B cell (primary cell): Measurements from ENCODE around the gene ZNF791. TPM values are rescaled to one million over a fixed set of nuclear protein-coding genes. Genes with fewer than 3 reads are reported as not detected.

Source experiments
- ATAC-seq: fragments of 200-7000 bp; cut with Tn5 transposase; one replicate; pipeline ENCODE4 v1.10.0; 2021; ENCODE audit warnings: low read depth, mild to moderate bottlenecking, moderate number of reproducible peaks, moderate library complexity
- CTCF ChIA-PET: fragments of 350-600 bp; sonication (Branson Sonifier 250); formaldehyde crosslinking; loops from one replicate; lab custom pipeline; 2021; ENCODE audit warnings: antibody characterized with exemption, inconsistent platforms; lab: Charles Lee
- POLR2A ChIA-PET: fragments of 350-600 bp; sonication (Branson Sonifier 250); formaldehyde crosslinking; loops from one replicate; lab custom pipeline; 2021; ENCODE audit warnings: antibody characterized with exemption; lab: Charles Lee
- DNase-seq: peaks from one replicate; pipeline ENCODE4 v3.0.0; 2013
- H2AFZ ChIP-seq: 2 replicates; pipeline ENCODE4 v1.6.1; 2012; ENCODE audit warnings: mild to moderate bottlenecking, low read depth, low read length; ENCODE audit not compliant: insufficient read depth, poor library complexity, severe bottlenecking
- H3K27ac ChIP-seq, 2 donors: 1 replicate in 1 of 2; 2 replicates in 1 of 2; pipeline ENCODE4 v1.5.1; 2012 to 2013; ENCODE audit warnings: low read length in 2 of 2, mild to moderate bottlenecking in 2 of 2, moderate library complexity in 1 of 2
- H3K27me3 ChIP-seq, 4 experiments: fragments of 200-600 bp in 1 of 4; sonication (generic) in 1 of 4; replicated peaks in 1 of 4; 1 replicate in 2 of 4; 2 replicates in 2 of 4; pipeline versions ENCODE4 v1.6.1 to v1.7.0; 2013 to 2016; ENCODE audit warnings: low read length in 3 of 4, mild to moderate bottlenecking in 2 of 4, mixed read lengths in 1 of 4, moderate library complexity in 1 of 4; ENCODE audit not compliant: insufficient read depth in 4 of 4, control insufficient read depth in 3 of 4; ENCODE audit errors: control extremely low read depth in 1 of 4
- H3K36me3 ChIP-seq, 2 experiments: replicated peaks in 1 of 2; 1 replicate in 1 of 2; 2 replicates in 1 of 2; pipeline versions ENCODE4 v1.6.1 to v1.7.1; 2013; ENCODE audit warnings: low read length in 1 of 2; ENCODE audit not compliant: insufficient read depth in 2 of 2, control insufficient read depth in 1 of 2; ENCODE audit errors: control extremely low read depth in 1 of 2, extremely low read depth in 1 of 2
- H3K4me1 ChIP-seq, 2 donors: fragments of 200-600 bp in 1 of 2; sonication (generic) in 1 of 2; 1 replicate in 1 of 2; 2 replicates in 1 of 2; pipeline versions ENCODE4 v1.5.1 to v1.6.1; 2013 to 2017; ENCODE audit warnings: low read length in 2 of 2; ENCODE audit not compliant: control insufficient read depth in 2 of 2, insufficient read depth in 2 of 2
- H3K4me2 ChIP-seq: replicated peaks from 2 replicates; pipeline ENCODE3; 2012; ENCODE audit warnings: mild to moderate bottlenecking, low read depth, low read length; ENCODE audit not compliant: poor library complexity, severe bottlenecking
- H3K4me3 ChIP-seq, 5 experiments: fragments of 200-600 bp in 1 of 5; sonication (generic) in 1 of 5; 1 replicate in 3 of 5; 2 replicates in 2 of 5; pipeline versions ENCODE4 v1.5.1 to v1.7.0; 2011 to 2016; ENCODE audit warnings: low read length in 4 of 5, mild to moderate bottlenecking in 4 of 5, low read depth in 2 of 5, control low read depth in 1 of 5, moderate library complexity in 1 of 5; ENCODE audit not compliant: insufficient read depth in 1 of 5; ENCODE audit errors: control extremely low read depth in 1 of 5, extremely low read depth in 1 of 5
- H3K79me2 ChIP-seq: fragments of 200-600 bp; sonication (generic); one replicate; pipeline ENCODE4 v1.6.0; 2016; ENCODE audit warnings: low read length; ENCODE audit not compliant: control insufficient read depth, insufficient read depth
- H3K9ac ChIP-seq: fragments of 200-600 bp; sonication (generic); 2 replicates; pipeline ENCODE4 v1.6.1; 2017; ENCODE audit warnings: mild to moderate bottlenecking, low read length, moderate library complexity
- H3K9me3 ChIP-seq, 3 donors: one replicate each; pipeline versions ENCODE4 v1.6.1 to v1.7.1; 2013; ENCODE audit warnings: low read length in 2 of 3; ENCODE audit not compliant: control insufficient read depth in 2 of 3, insufficient read depth in 1 of 3; ENCODE audit errors: control extremely low read depth in 1 of 3
- H4K20me1 ChIP-seq: 2 replicates; pipeline ENCODE4 v1.6.0; 2012; ENCODE audit warnings: mild to moderate bottlenecking, low read length; ENCODE audit not compliant: insufficient read depth, control insufficient read depth, poor library complexity, severe bottlenecking
- H3K27ac Mint-ChIP-seq: one replicate; pipeline ENCODE4 v1.8.0; 2021; ENCODE audit warnings: mixed read lengths
- H3K27me3 Mint-ChIP-seq: one replicate; pipeline ENCODE4 v1.8.0; 2021; ENCODE audit warnings: mixed read lengths
- H3K4me1 Mint-ChIP-seq: one replicate; pipeline ENCODE4 v1.8.0; 2021; ENCODE audit warnings: mixed read lengths
- H3K4me3 Mint-ChIP-seq: one replicate; pipeline ENCODE4 v1.8.0; 2021; ENCODE audit warnings: mixed read lengths
- H3K9me3 Mint-ChIP-seq: one replicate; pipeline ENCODE4 v1.8.0; 2022; ENCODE audit warnings: mixed read lengths; ENCODE audit not compliant: insufficient read depth
- EZH2 ChIP-seq: IDR thresholded peaks from 2 replicates; pipeline ENCODE4 v1.6.1; 2012; ENCODE audit warnings: borderline replicate concordance, low read depth, mild to moderate bottlenecking, moderate library complexity, low read length; ENCODE audit not compliant: insufficient read depth, poor library complexity, severe bottlenecking
- WGBS: methylation state at CpG from one replicate; pipeline ENCODE4 v1.1.5; 2013; ENCODE audit warnings: missing lambda C conversion rate; ENCODE audit not compliant: insufficient coverage; 5-methylcytosine and 5-hydroxymethylcytosine counted together
- intact Hi-C: fragments of 100-400 bp; cut with micrococcal nuclease; formaldehyde crosslinking; loops from one replicate; pipeline ENCODE4 v1.10.0; 2022
- polyA plus RNA-seq: library from polyadenylated mRNA; depleted of rRNA; stranded (reverse); fragments of >200 nt; gene quantifications from 2 replicates; pipeline ENCODE4 v1.2.3, GENCODE V29; 2012
- total RNA-seq, 2 donors: library from RNA; stranded (reverse); fragments of 120-200 nt in 1 of 2; gene quantifications; 1 replicate in 1 of 2; 2 replicates in 1 of 2; pipeline versions ENCODE4 v1.2.3 to v1.2.4, GENCODE V29; 2013 to 2022
- TF ChIP-seq, protein P1 (sequence below): fragments of 200-600 bp; IDR thresholded peaks from one replicate; pipeline ENCODE4 v1.8.0; 2022; ENCODE audit warnings: antibody characterized with exemption, mild to moderate bottlenecking

Gene ZNF791
- total and polyA plus RNA-seq, 2 donors (not counting 1 experiment from before 2014, with no cell fraction given) = 17.5 to 57.9 TPM

DNA sequence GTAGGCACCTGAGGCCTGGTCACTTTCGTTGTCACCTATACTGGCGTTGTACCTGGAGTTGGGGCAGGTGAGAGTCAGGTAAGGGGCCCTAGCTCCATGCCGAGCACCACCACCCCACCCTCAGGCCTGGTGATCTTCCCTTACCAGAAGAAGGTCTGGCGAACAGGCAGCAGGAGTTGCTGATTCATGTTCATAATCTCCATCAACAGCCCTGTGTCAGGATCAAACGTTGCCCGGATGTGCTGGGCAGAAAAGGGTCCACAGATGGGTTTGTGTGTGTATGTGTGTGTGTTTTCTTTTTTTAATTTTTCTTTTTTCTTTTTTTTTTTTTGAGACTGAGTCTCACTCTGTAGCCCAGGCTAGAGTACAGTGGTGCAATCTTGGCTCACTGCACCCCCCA is 41.5 kb downstream of the ZNF791 start:
- POLR2A ChIA-PET = no interaction called here
- H3K4me3 ChIP-seq = no peak overlapping the region
- CTCF ChIA-PET = interaction anchor here (0.6 kb wide), 1 partner anchor 589 kb away, joined by 3 read pairs; no protein-coding TSS in a partner anchor
- no peaks in the 10 kb centered on the region for H3K27me3 ChIP-seq
- TF ChIP-seq, protein P1, sequence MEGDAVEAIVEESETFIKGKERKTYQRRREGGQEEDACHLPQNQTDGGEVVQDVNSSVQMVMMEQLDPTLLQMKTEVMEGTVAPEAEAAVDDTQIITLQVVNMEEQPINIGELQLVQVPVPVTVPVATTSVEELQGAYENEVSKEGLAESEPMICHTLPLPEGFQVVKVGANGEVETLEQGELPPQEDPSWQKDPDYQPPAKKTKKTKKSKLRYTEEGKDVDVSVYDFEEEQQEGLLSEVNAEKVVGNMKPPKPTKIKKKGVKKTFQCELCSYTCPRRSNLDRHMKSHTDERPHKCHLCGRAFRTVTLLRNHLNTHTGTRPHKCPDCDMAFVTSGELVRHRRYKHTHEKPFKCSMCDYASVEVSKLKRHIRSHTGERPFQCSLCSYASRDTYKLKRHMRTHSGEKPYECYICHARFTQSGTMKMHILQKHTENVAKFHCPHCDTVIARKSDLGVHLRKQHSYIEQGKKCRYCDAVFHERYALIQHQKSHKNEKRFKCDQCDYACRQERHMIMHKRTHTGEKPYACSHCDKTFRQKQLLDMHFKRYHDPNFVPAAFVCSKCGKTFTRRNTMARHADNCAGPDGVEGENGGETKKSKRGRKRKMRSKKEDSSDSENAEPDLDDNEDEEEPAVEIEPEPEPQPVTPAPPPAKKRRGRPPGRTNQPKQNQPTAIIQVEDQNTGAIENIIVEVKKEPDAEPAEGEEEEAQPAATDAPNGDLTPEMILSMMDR = no peak
- TF ChIP-seq EZH2 = no peak
- H3K4me1 ChIP-seq = peaks cover 0 to 10% of the 10 kb centered on the region in 2 donors
- Mint-ChIP-seq H3K27ac (no peak overlapping the region), H3K4me3 (no peak overlapping the region), H3K9me3 (no peaks in the 10 kb centered on the region), H3K4me1 (peaks cover 7% of the 10 kb centered on the region), H3K27me3 (no peaks in the 10 kb centered on the region)
- no peak overlapping the region for H3K4me2 ChIP-seq
- intact Hi-C loops = no loop called here
- H3K9me3 ChIP-seq = peaks cover 0 to 4% (median 0%) of the 10 kb centered on the region in 3 donors
- H3K9ac ChIP-seq = no peak overlapping the region
- H3K27ac ChIP-seq = no peak overlapping the region
- peaks cover 38% of the 10 kb centered on the region for H4K20me1 ChIP-seq
- ATAC-seq (no peak), DNase-seq (no peak)
- 100% methylated on average over 1 of the region's 6 CpGs for WGBS
- peaks cover 3 to 51% of the 10 kb centered on the region in 2 experiments for H3K36me3 ChIP-seq
- peaks cover 31% of the 10 kb centered on the region for H3K79me2 ChIP-seq
- H2AFZ ChIP-seq = no peak overlapping the region

DNA sequence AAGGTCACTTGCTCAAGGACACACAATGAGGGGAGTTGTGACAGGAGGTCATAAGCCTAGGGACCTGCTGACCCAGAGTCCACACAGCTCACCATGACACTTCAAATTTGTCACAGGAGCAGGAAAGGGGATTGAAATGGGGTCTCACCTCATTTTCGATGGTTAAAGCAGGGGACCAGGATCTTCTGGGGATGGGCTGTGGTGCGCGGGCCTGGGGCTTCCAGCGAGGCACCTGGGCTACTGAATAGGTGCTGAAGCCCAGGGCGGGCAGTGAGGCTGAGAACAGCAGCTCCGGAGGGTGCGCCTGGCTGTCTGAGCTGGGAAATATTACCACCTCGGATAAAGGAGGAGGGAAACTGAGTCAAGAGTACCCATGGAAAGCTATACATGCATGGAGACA is 44.8 kb downstream of the ZNF791 start:
- peaks cover 48% of the 10 kb centered on the region for H4K20me1 ChIP-seq
- H3K4me3 Mint-ChIP-seq = no peak overlapping the region
- H2AFZ ChIP-seq = no peak overlapping the region
- no peak overlapping the region for H3K4me2 ChIP-seq
- no peaks in the 10 kb centered on the region for H3K27me3 ChIP-seq
- no peaks in the 10 kb centered on the region for H3K27me3 Mint-ChIP-seq
- H3K9ac ChIP-seq = no peak overlapping the region
- ChIA-PET POLR2A (interaction anchor here (0.7 kb wide), 1 partner anchor 37 kb away, joined by 3 read pairs; no protein-coding TSS in a partner anchor), CTCF (interaction anchor here (0.5 to 1.6 kb wide), 3 partner anchors 16 to 113 kb away, joined by 3 read pairs; no protein-coding TSS in a partner anchor)
- DNase-seq (no peak), ATAC-seq (no peak)
- H3K27ac Mint-ChIP-seq = peak overlapping the region; percentile 1
- H3K27ac ChIP-seq = no peak overlapping the region
- no peak for TF ChIP-seq EZH2
- TF ChIP-seq, protein P1 = no peak
- no peaks in the 10 kb centered on the region for H3K4me1 ChIP-seq
- WGBS = 97% methylated on average over 8 of the region's 8 CpGs
- H3K4me1 Mint-ChIP-seq = peaks cover 3% of the 10 kb centered on the region
- H3K79me2 ChIP-seq = peaks cover 50% of the 10 kb centered on the region
- H3K36me3 ChIP-seq = peaks cover 7 to 73% of the 10 kb centered on the region in 2 experiments
- peaks cover 0 to 4% (median 0%) of the 10 kb centered on the region in 3 donors for H3K9me3 ChIP-seq
- intact Hi-C loops = no loop called here
- no peak overlapping the region for H3K4me3 ChIP-seq
- H3K9me3 Mint-ChIP-seq = no peaks in the 10 kb centered on the region
